ENCODE measurements around the gene RALGPS1. TPM values are rescaled to one million over a fixed set of nuclear protein-coding genes. Genes with fewer than 3 reads are reported as not detected.

RALGPS1 gene
- polyA plus RNA-seq, 3 donors, result 0.60 to 4.6 (median 1.3) TPM

DNA sequence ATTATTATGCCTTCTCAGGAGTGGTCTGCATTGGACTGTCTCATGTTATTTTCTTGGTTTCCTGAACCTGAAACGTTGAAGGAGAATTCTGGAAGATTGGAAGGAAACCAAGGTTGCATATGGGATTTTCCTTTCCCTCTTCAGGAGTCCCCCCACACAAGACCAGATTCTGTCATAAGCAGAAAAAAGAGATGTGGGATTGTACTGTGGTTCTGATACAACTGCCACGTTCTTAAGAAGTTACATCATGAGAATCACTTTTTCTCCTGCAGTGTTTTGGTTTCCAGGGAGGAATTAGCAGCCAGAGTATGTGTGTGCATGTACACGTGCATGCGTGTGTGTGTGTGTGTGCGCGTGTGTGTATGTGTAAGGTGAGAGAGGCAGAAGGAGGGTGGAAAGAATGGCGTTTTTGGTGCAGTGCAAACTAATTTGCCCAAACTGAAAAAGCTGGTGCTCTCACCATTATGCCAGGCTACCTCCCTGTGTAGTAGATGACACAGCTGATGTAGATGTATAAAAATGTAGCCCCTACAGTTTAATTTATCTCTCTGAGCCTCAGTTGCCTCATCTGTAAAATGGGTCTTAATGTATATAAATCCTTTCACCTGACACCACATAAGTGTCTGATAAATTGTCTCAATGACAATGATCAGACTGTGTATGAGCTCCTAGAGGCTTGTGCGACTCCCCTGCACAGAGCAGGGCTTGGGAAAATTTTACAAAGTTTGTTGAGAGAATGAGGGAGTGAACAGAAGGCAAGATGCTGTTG is 38.6 kb downstream of the RALGPS1 start:
- no peak overlapping the region for H3K4me2 ChIP-seq (replicated peaks; ENCODE audit: extremely low read depth, low read length, poor library complexity, severe bottlenecking)
- no peak overlapping the region for H3K27ac ChIP-seq (ENCODE audit: low read depth in 1 of 2, low read length in 2 of 2)
- H3K9ac ChIP-seq (ENCODE audit: insufficient read depth, low read length, poor library complexity, severe bottlenecking), result no peak overlapping the region
- WGBS (ENCODE audit: insufficient coverage), result 76% methylated on average over 7 of the region's 8 CpGs
- peaks cover 0 to 2% (median 0%) of the 10 kb centered on the region in 7 donors for H3K9me3 Mint-ChIP-seq
- H3K36me3 Mint-ChIP-seq, result no peaks in the 10 kb centered on the region
- H3K36me3 ChIP-seq (replicated peaks in 1 of 2; ENCODE audit: control insufficient read depth in 1 of 2, insufficient read depth in 2 of 2, low read length in 2 of 2), result no peaks in the 10 kb centered on the region
- no peaks in the 10 kb centered on the region for H4K20me1 ChIP-seq (ENCODE audit: insufficient read depth, low read length)
- no peak overlapping the region for H3K27ac Mint-ChIP-seq
- no peak overlapping the region for H3K4me3 ChIP-seq (replicated peaks in 1 of 3; ENCODE audit: low read depth in 2 of 3, low read length in 3 of 3)
- H3K79me2 ChIP-seq (ENCODE audit: insufficient read depth, low read length), result no peaks in the 10 kb centered on the region
- TF ChIP-seq, protein P1, sequence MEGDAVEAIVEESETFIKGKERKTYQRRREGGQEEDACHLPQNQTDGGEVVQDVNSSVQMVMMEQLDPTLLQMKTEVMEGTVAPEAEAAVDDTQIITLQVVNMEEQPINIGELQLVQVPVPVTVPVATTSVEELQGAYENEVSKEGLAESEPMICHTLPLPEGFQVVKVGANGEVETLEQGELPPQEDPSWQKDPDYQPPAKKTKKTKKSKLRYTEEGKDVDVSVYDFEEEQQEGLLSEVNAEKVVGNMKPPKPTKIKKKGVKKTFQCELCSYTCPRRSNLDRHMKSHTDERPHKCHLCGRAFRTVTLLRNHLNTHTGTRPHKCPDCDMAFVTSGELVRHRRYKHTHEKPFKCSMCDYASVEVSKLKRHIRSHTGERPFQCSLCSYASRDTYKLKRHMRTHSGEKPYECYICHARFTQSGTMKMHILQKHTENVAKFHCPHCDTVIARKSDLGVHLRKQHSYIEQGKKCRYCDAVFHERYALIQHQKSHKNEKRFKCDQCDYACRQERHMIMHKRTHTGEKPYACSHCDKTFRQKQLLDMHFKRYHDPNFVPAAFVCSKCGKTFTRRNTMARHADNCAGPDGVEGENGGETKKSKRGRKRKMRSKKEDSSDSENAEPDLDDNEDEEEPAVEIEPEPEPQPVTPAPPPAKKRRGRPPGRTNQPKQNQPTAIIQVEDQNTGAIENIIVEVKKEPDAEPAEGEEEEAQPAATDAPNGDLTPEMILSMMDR (IDR thresholded peaks at IDR 0.05), result no peak
- DNase-seq, result no peak
- peaks cover 9 to 13% (median 12%) of the 10 kb centered on the region in 3 donors for H3K27me3 Mint-ChIP-seq (ENCODE audit: low read depth in 3 of 3)
- no peaks in the 10 kb centered on the region for H3K27me3 ChIP-seq (ENCODE audit: control insufficient read depth in 2 of 2, insufficient read depth in 2 of 2, low read length in 2 of 2)
- H3K9me3 ChIP-seq (replicated peaks in 1 of 2; ENCODE audit: control insufficient read depth in 1 of 2, insufficient read depth in 1 of 2, low read length in 2 of 2), result no peaks in the 10 kb centered on the region
- intact Hi-C loops (cut with micrococcal nuclease), result no loop called here
- no peaks in the 10 kb centered on the region for H3K4me1 ChIP-seq (ENCODE audit: control insufficient read depth in 1 of 2, insufficient read depth in 2 of 2, low read length in 2 of 2)
- H3K4me1 Mint-ChIP-seq, result no peaks in the 10 kb centered on the region
- no peak overlapping the region for H3K4me3 Mint-ChIP-seq
- no peak overlapping the region for H2AFZ ChIP-seq (ENCODE audit: insufficient read depth, low read depth, low read length, poor library complexity, severe bottlenecking)

GRCh38 chr9:126955811-126956210 is 41.2 kb downstream of the RALGPS1 start:
- 88% methylated on average over 3 of the region's 5 CpGs for WGBS (ENCODE audit: insufficient coverage)
- H3K4me2 ChIP-seq (replicated peaks; ENCODE audit: extremely low read depth, low read length, poor library complexity, severe bottlenecking), result no peak overlapping the region

More at GRCh38 chr9:126955811-126956210, 41.2 kb downstream of the RALGPS1 start:
- Histone ChIP-seq H2AFZ (ENCODE audit: insufficient read depth, low read depth, low read length, poor library complexity, severe bottlenecking) (no peak overlapping the region), H3K9me3 (replicated peaks in 1 of 2; ENCODE audit: control insufficient read depth in 1 of 2, insufficient read depth in 1 of 2, low read length in 2 of 2) (no peaks in the 10 kb centered on the region), H4K20me1 (ENCODE audit: insufficient read depth, low read length) (no peaks in the 10 kb centered on the region), H3K27me3 (ENCODE audit: control insufficient read depth in 2 of 2, insufficient read depth in 2 of 2, low read length in 2 of 2) (no peaks in the 10 kb centered on the region), H3K79me2 (ENCODE audit: insufficient read depth, low read length) (no peaks in the 10 kb centered on the region), H3K4me3 (replicated peaks in 1 of 3; ENCODE audit: low read depth in 2 of 3, low read length in 3 of 3) (no peak overlapping the region), H3K27ac (ENCODE audit: low read depth in 1 of 2, low read length in 2 of 2) (no peak overlapping the region), H3K36me3 (replicated peaks in 1 of 2; ENCODE audit: control insufficient read depth in 1 of 2, insufficient read depth in 2 of 2, low read length in 2 of 2) (no peaks in the 10 kb centered on the region), H3K9ac (ENCODE audit: insufficient read depth, low read length, poor library complexity, severe bottlenecking) (no peak overlapping the region), H3K4me1 (ENCODE audit: control insufficient read depth in 1 of 2, insufficient read depth in 2 of 2, low read length in 2 of 2) (no peaks in the 10 kb centered on the region)
- Mint-ChIP-seq H3K9me3 (peaks cover 0 to 3% (median 0%) of the 10 kb centered on the region in 7 donors), H3K27me3 (ENCODE audit: low read depth in 3 of 3) (peaks cover 11 to 24% (median 21%) of the 10 kb centered on the region in 3 donors), H3K36me3 (no peaks in the 10 kb centered on the region), H3K4me3 (no peak overlapping the region), H3K27ac (no peak overlapping the region), H3K4me1 (no peaks in the 10 kb centered on the region)
- DNase-seq, result no peak
- TF ChIP-seq, protein P1 (IDR thresholded peaks at IDR 0.05), result no peak
- intact Hi-C loops (cut with micrococcal nuclease), result no loop called here

All from CD14-positive monocyte (primary cell).